Amniotic stem cell (primary cell): Measurements from ENCODE around the gene NEU4.

Experiments used
- DNase-seq: peaks from one replicate; lab custom pipeline; 2025; lab: John Stamatoyannopoulos, UW

The NEU4 gene

GRCh38 chr2:241865957-241866789, 57.2 kb downstream of the NEU4 start:
- DNase-seq = no peak
